Measurements from ENCODE around the gene MERTK.
"Not testable (repeated sequence)": the region's sequence is repeated elsewhere in the genome, so short reads cannot be mapped to it uniquely, and the experiment has no call there.

The MERTK gene

DNA sequence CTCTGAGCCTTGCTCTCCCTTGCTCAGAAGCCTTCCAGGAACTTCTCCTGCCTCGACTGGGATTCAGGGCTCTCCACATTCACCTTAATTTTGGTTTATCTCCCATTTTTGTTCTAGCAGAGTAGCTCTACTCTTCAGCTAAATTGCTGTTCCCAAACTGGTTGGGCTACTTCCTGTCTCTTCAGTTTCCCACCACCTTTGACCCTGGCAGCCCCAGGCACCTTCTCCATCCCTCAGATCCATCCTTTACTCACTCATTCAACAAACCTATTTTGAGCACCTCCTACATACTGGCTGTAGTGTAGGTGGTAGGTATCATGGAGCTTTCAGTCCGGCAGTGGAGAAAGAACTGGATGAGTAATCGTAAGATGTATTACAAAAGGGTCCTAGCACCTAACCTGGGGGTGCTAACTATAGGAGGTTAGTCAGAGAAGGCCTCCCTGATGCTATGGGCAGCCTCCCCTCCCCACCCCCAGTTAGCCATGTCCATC lies 26.3 kb downstream of the MERTK start:
- DNase-seq (ENCODE audit: low read depth), result no peak
- H3K4me3 ChIP-seq (replicated peaks; ENCODE audit: low read depth, low read length), result no peak overlapping the region
- TF ChIP-seq CTCF (IDR thresholded peaks at IDR 0.05; ENCODE audit: low read length, missing control alignments), result no peak

DNA sequence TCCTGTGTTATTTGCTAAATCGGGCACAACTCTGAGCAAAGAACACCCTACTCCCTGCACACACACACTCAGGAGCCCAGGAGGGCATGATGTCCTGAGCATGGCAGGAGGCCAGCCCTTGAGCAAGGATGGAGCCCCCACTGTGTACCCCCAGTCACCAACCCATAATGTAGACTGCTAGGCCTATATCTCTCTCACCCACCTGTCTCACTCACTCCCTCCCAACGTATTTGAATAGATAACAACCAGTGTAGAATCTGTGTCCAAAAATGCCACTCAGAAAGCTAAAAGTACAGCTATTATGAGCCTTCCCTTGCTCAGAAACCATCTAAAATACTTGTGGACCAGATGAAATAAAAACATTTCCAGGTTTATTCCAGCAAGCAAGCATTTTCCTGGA lies 29.3 kb downstream of the MERTK start:
- no peak overlapping the region for H3K4me3 ChIP-seq (replicated peaks; ENCODE audit: low read depth, low read length)
- DNase-seq (ENCODE audit: low read depth), result no peak
- no peak for TF ChIP-seq CTCF (IDR thresholded peaks at IDR 0.05; ENCODE audit: low read length, missing control alignments)

GRCh38 chr2:111930409-111930808 lies 32.0 kb downstream of the MERTK start:
- no peak for TF ChIP-seq CTCF (IDR thresholded peaks at IDR 0.05; ENCODE audit: low read length, missing control alignments)
- H3K4me3 ChIP-seq (replicated peaks; ENCODE audit: low read depth, low read length), result no peak overlapping the region
- DNase-seq (ENCODE audit: low read depth), result no peak

DNA sequence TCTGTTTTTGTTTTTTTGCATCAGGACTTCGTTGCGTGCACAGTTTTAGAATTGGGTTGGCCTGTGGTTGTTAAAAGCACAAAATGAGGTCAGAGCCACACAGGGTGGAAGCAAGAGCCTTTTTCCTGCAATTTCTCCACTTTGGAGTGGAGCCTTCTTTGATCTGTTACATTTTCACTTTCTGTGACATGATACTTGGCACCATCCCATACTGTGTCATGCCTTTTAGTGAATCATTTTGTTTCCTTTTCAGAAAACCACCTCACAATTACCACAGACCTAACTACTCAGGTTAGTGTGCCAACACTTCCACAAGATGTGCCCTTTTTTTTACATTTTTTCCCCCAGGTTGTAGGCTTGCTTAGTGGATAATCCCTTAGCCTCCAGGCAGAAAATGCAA lies 32.5 kb downstream of the MERTK start:
- DNase-seq (ENCODE audit: low read depth), result peak; percentile 65

GRCh38 chr2:111932841-111933291 lies 34.5 kb downstream of the MERTK start:
- TF ChIP-seq CTCF (IDR thresholded peaks at IDR 0.05; ENCODE audit: low read length, missing control alignments), result no peak
- no peak for DNase-seq (ENCODE audit: low read depth)
- no peak overlapping the region for H3K4me3 ChIP-seq (replicated peaks; ENCODE audit: low read depth, low read length)

More for the DNA sequence above, 32.5 kb downstream of the MERTK start:
- no peak overlapping the region for H3K4me3 ChIP-seq (replicated peaks; ENCODE audit: low read depth, low read length)
- TF ChIP-seq CTCF (IDR thresholded peaks at IDR 0.05; ENCODE audit: low read length, missing control alignments), result no peak

GRCh38 chr2:111933900-111934299 lies 35.5 kb downstream of the MERTK start:
- not testable (repeated sequence) for DNase-seq (ENCODE audit: low read depth); H3K4me3 ChIP-seq (replicated peaks; ENCODE audit: low read depth, low read length)

GRCh38 chr2:111936881-111937280 lies 38.5 kb downstream of the MERTK start:
- H3K4me3 ChIP-seq (replicated peaks; ENCODE audit: low read depth, low read length), result no peak overlapping the region
- TF ChIP-seq CTCF (IDR thresholded peaks at IDR 0.05; ENCODE audit: low read length, missing control alignments), result no peak
- no peak for DNase-seq (ENCODE audit: low read depth)

Data from fibroblast of pulmonary artery (primary cell).